Esophagus squamous epithelium (tissue), 4 donors: ENCODE data around the gene LMAN1L.

Experiments used
- POLR2A ChIP-seq, 4 donors: fragments of 450-650 bp; IDR thresholded peaks; one replicate each; pipeline ENCODE4 v1.6.1; 2017; ENCODE audit warnings: antibody characterized with exemption in 4 of 4, mild to moderate bottlenecking in 4 of 4, moderate library complexity in 3 of 4
- TF ChIP-seq, protein P1 (sequence below), 6 experiments: fragments of 450-650 bp in 4 of 6; fragments of 200-600 bp in 2 of 6; sonication (generic) in 2 of 6; IDR thresholded peaks; one replicate each; pipeline ENCODE4 v1.5.1; 2016 to 2019; ENCODE audit warnings: antibody characterized with exemption in 6 of 6, mild to moderate bottlenecking in 4 of 6, moderate library complexity in 4 of 6

DNA sequence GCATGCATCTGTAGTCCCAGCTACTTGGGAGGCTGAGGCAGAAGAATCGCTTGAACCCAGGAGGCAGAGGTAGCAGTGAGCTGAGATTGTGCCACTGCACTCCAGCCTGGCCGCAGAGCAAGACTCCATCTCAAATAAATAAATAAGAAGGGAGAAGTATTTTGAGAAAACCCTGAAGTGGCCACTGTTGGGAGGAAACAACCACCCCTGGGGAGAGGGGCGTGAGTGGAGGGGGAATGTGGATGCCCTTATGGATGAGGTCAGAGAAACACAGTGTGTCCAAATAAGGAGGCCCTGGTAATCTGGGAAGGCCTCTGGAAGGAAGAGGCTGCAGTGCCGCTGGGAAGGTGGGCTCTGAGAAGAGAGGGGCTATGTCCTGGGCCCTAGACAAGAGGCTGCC lies 9.6 kb downstream of the LMAN1L start:
- TF ChIP-seq, protein P1, sequence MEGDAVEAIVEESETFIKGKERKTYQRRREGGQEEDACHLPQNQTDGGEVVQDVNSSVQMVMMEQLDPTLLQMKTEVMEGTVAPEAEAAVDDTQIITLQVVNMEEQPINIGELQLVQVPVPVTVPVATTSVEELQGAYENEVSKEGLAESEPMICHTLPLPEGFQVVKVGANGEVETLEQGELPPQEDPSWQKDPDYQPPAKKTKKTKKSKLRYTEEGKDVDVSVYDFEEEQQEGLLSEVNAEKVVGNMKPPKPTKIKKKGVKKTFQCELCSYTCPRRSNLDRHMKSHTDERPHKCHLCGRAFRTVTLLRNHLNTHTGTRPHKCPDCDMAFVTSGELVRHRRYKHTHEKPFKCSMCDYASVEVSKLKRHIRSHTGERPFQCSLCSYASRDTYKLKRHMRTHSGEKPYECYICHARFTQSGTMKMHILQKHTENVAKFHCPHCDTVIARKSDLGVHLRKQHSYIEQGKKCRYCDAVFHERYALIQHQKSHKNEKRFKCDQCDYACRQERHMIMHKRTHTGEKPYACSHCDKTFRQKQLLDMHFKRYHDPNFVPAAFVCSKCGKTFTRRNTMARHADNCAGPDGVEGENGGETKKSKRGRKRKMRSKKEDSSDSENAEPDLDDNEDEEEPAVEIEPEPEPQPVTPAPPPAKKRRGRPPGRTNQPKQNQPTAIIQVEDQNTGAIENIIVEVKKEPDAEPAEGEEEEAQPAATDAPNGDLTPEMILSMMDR (IDR thresholded peaks at IDR 0.05): no peak
- TF ChIP-seq POLR2A (IDR thresholded peaks at IDR 0.05): no peak
